H1 (cell line): Measurements from ENCODE around the gene CCDC88C.

Source experiments
- CBX5 ChIP-seq: fragments of 300-800, 300-1000 bp; sonication (generic); IDR thresholded peaks from 2 replicates; pipeline ENCODE4 v1.7.1; 2016; ENCODE audit warnings: antibody characterized with exemption, low read length, low read depth
- CBX8 ChIP-seq: fragments of 300-800, 300-1000 bp; sonication (generic); IDR thresholded peaks from 2 replicates; pipeline ENCODE4 v1.7.1; 2016; ENCODE audit warnings: low read depth, low read length, borderline replicate concordance
- EZH2 ChIP-seq: fragments of 200-600 bp; sonication (generic); IDR thresholded peaks from 2 replicates; pipeline ENCODE4 v1.7.1; 2012; ENCODE audit warnings: low read depth, mild to moderate bottlenecking, moderate library complexity, low read length, inconsistent platforms; ENCODE audit not compliant: severe bottlenecking
- GABPA ChIP-seq: IDR thresholded peaks from 2 replicates; pipeline ENCODE4 v1.6.1; 2011; ENCODE audit warnings: mild to moderate bottlenecking, low read length, moderate library complexity, borderline replicate concordance; ENCODE audit not compliant: insufficient read depth
- MAFK ChIP-seq: IDR thresholded peaks from 2 replicates; pipeline ENCODE4 v1.6.1; 2012; ENCODE audit warnings: low read depth, mild to moderate bottlenecking, improper control_type of control experiment, low read length
- PHF8 ChIP-seq: fragments of 200-600 bp; sonication (generic); conservative IDR thresholded peaks from 2 replicates; pipeline ENCODE4 v1.7.1; 2012; ENCODE audit warnings: low read depth, mild to moderate bottlenecking, inconsistent platforms, low read length, moderate library complexity
- POLR2A ChIP-seq, 2 experiments: IDR thresholded peaks; 1 replicate in 1 of 2; 2 replicates in 1 of 2; pipeline ENCODE4 v1.6.1; 2011; ENCODE audit warnings: low read depth in 2 of 2, low read length in 2 of 2, mild to moderate bottlenecking in 2 of 2; ENCODE audit errors: control extremely low read depth in 1 of 2
- POLR2AphosphoS5 ChIP-seq: IDR thresholded peaks from 2 replicates; pipeline ENCODE4 v1.6.1; 2011; ENCODE audit warnings: low read depth, low read length
- SIN3A ChIP-seq, 2 experiments: IDR thresholded peaks in 1 of 2; conservative IDR thresholded peaks in 1 of 2; 2 replicates each; pipeline ENCODE4 v1.6.1; 2011 to 2012; ENCODE audit warnings: low read length in 2 of 2, improper control_type of control experiment in 1 of 2, low read depth in 1 of 2, mild to moderate bottlenecking in 1 of 2
- SUZ12 ChIP-seq: fragments of 200-600 bp; sonication (generic); IDR thresholded peaks from 2 replicates; pipeline ENCODE4 v1.6.1; 2012; ENCODE audit warnings: mild to moderate bottlenecking, inconsistent platforms, low read length, moderate library complexity, mixed read lengths
- TAF1 ChIP-seq: IDR thresholded peaks from 2 replicates; pipeline ENCODE4 v1.6.1; 2011; ENCODE audit warnings: mild to moderate bottlenecking, low read depth, low read length
- TAF7 ChIP-seq: optimal IDR thresholded peaks from 2 replicates; pipeline ENCODE3; 2011; ENCODE audit warnings: low read depth, mild to moderate bottlenecking, inconsistent platforms, low read length, moderate library complexity, borderline replicate concordance
- ZNF274 ChIP-seq: IDR thresholded peaks from 2 replicates; pipeline ENCODE4 v1.7.0; 2012; ENCODE audit warnings: low read length, borderline replicate concordance; ENCODE audit errors: extremely low read depth
- TF ChIP-seq, protein P1 (sequence below), 3 experiments: IDR thresholded peaks; 1 replicate in 2 of 3; 2 replicates in 1 of 3; pipeline versions ENCODE4 v1.5.1 to v1.6.1; 2011; ENCODE audit warnings: low read length in 3 of 3, mild to moderate bottlenecking in 3 of 3, inconsistent platforms in 2 of 3, low read depth in 1 of 3, moderate library complexity in 1 of 3; ENCODE audit not compliant: insufficient read depth in 1 of 3; ENCODE audit errors: control extremely low read depth in 1 of 3

DNA sequence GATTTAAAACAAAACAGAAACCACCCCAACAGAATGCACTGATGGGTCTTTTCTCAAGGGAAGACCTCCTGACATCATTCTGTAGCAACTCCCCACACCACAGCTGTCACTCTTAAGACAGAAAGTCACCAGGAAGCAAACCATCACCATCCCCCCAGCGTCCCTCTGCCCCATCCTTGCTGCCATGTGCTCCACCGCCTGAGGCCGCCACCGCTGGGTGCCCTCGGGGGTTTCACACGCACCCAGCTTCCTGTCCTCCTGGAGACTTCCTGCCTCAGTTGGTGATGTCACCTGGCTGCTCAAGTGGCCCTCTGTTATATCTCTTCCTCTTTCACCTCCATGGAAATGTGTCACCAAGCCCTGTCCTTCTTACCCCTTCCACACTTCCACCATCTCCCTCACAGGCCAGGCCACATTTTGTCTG is 101.8 kb downstream of the CCDC88C start:
- TF ChIP-seq POLR2A (IDR thresholded peaks at IDR 0.05; ENCODE audit: control extremely low read depth in 1 of 2, low read depth in 2 of 2, low read length in 2 of 2) = no peak
- no peak for TF ChIP-seq CBX5
- TF ChIP-seq, protein P1, sequence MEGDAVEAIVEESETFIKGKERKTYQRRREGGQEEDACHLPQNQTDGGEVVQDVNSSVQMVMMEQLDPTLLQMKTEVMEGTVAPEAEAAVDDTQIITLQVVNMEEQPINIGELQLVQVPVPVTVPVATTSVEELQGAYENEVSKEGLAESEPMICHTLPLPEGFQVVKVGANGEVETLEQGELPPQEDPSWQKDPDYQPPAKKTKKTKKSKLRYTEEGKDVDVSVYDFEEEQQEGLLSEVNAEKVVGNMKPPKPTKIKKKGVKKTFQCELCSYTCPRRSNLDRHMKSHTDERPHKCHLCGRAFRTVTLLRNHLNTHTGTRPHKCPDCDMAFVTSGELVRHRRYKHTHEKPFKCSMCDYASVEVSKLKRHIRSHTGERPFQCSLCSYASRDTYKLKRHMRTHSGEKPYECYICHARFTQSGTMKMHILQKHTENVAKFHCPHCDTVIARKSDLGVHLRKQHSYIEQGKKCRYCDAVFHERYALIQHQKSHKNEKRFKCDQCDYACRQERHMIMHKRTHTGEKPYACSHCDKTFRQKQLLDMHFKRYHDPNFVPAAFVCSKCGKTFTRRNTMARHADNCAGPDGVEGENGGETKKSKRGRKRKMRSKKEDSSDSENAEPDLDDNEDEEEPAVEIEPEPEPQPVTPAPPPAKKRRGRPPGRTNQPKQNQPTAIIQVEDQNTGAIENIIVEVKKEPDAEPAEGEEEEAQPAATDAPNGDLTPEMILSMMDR (IDR thresholded peaks at IDR 0.05; ENCODE audit: control extremely low read depth in 1 of 3, insufficient read depth in 1 of 3, low read depth in 1 of 3, low read length in 3 of 3) = no peak
- TF ChIP-seq SIN3A (conservative IDR thresholded peaks at IDR 0.05 in 1 of 2, IDR thresholded peaks at IDR 0.05 in 1 of 2; ENCODE audit: low read depth in 1 of 2, low read length in 2 of 2) = no peak
- TF ChIP-seq SUZ12 = no peak
- no peak for TF ChIP-seq MAFK
- no peak for TF ChIP-seq POLR2AphosphoS5
- no peak for TF ChIP-seq TAF1
- TF ChIP-seq GABPA = no peak
- no peak for TF ChIP-seq ZNF274
- TF ChIP-seq PHF8 = no peak
- TF ChIP-seq CBX8 = no peak
- no peak for TF ChIP-seq TAF7
- no peak for TF ChIP-seq EZH2
